ENCODE results near the gene TPBGL.

GRCh38 chr11:75236062-75236461 is 4.5 kb upstream of the TPBGL start:
- no peak for TF ChIP-seq POLR2A (IDR thresholded peaks at IDR 0.05)
- no peak for TF ChIP-seq CTCF (IDR thresholded peaks at IDR 0.05)
- TF ChIP-seq POLR2AphosphoS5 (IDR thresholded peaks at IDR 0.05) = no peak
- TF ChIP-seq EP300 (IDR thresholded peaks at IDR 0.05; ENCODE audit: low read depth) = no peak
